Mucosa of rectum (tissue), 2 donors: ENCODE data around the gene STPG2.
"Not testable (repeated sequence)": the region's sequence is repeated elsewhere in the genome, so short reads cannot be mapped to it uniquely, and the experiment has no call there.

ENCODE experiments used
- H3K27ac ChIP-seq, 2 donors: one replicate each; pipeline ENCODE4 v1.7.0; 2013; ENCODE audit warnings: inconsistent platforms in 2 of 2, low read depth in 2 of 2, low read length in 2 of 2
- H3K27me3 ChIP-seq, 2 donors: one replicate each; pipeline ENCODE4 v1.7.0; 2013; ENCODE audit warnings: low read length in 2 of 2; ENCODE audit not compliant: control insufficient read depth in 2 of 2, insufficient read depth in 2 of 2
- H3K36me3 ChIP-seq, 2 donors: one replicate each; pipeline ENCODE4 v1.7.0; 2013; ENCODE audit warnings: low read length in 2 of 2; ENCODE audit not compliant: control insufficient read depth in 2 of 2, insufficient read depth in 2 of 2
- H3K4me1 ChIP-seq, 2 donors: one replicate each; pipeline ENCODE4 v1.7.0; 2013; ENCODE audit warnings: low read length in 2 of 2, mild to moderate bottlenecking in 1 of 2; ENCODE audit not compliant: control insufficient read depth in 2 of 2, insufficient read depth in 2 of 2
- H3K4me3 ChIP-seq, 2 donors: one replicate each; pipeline ENCODE4 v1.7.0; 2013; ENCODE audit warnings: low read length in 2 of 2
- H3K9ac ChIP-seq, 2 donors: one replicate each; pipeline ENCODE4 v1.7.0; 2013; ENCODE audit warnings: low read length in 2 of 2, low read depth in 1 of 2, mild to moderate bottlenecking in 1 of 2
- H3K9me3 ChIP-seq, 2 donors: one replicate each; pipeline ENCODE4 v1.7.0; 2013; ENCODE audit warnings: low read length in 2 of 2; ENCODE audit not compliant: control insufficient read depth in 2 of 2
- donor health status: healthy.
- donor health status: Normal muscosa, but diverticular disease.

STPG2 gene

DNA sequence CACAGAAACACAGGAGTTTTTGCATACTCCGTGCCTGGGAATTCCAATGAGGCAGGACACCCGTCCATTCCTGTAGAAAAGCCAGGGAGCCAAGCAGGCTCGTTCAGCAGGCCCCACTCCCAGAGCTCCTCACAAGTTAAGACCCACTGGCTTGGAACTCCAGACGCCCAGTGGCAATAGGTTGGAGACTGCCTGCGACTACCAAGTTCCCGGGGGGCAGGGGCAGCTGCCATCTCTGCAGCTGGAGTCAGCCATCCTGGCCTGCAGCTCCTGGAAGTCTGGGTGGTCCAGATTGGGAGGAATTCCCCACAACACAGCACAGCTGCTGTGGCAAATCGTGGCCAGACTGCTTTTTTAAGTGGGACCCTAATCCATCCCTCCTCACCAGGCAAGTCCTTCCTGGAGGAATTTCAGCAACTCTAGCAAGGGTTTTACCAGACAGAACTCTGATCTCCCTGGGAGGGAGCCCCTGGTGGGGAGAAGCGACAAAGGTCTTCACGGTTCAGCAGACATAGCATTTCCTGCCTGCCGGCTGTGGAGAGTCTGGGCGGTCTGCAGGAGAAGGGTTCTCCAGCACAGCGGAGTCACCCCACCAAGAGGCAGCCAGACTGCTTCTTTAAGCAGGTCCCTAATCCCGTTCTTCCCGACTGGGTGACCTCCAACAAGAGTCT, 231.9 kb downstream of the STPG2 start:
- Histone ChIP-seq H3K4me1 (no peaks in the 10 kb centered on the region), H3K4me3 (no peak overlapping the region), H3K27me3 (no peaks in the 10 kb centered on the region), H3K9me3 (no peaks in the 10 kb centered on the region), H3K9ac (no peak overlapping the region), H3K27ac (no peak overlapping the region), H3K36me3 (no peaks in the 10 kb centered on the region)

DNA sequence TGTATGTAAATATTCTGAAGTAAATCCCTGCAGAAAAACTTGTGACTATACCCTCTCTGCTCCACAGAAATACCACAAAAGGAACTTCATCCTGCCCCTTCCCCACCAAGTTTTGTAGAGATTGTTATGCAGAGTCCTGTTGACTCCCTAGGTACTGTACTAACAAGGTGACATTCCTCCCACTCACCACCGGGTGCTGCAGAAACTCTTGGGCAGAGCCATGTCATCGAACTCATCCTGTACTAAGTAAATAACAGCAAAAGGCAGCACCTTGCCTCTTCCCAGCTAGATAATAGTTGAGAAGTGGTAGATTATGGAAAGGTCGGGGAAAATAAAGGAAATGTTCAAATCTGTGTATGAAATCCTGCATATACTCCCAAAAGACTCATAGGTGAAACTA, 233.3 kb downstream of the STPG2 start:
- Histone ChIP-seq H3K9ac (no peak overlapping the region), H3K4me3 (no peak overlapping the region), H3K9me3 (no peaks in the 10 kb centered on the region), H3K4me1 (no peaks in the 10 kb centered on the region), H3K27me3 (no peaks in the 10 kb centered on the region), H3K27ac (no peak overlapping the region), H3K36me3 (no peaks in the 10 kb centered on the region)

GRCh38 chr4:97903436-97904189, 239.7 kb downstream of the STPG2 start:
- not testable (repeated sequence) for H3K9me3 ChIP-seq, H3K27ac ChIP-seq, H3K36me3 ChIP-seq, H3K4me3 ChIP-seq, H3K27me3 ChIP-seq, H3K4me1 ChIP-seq, H3K9ac ChIP-seq

GRCh38 chr4:97900229-97900628, 243.0 kb downstream of the STPG2 start:
- H3K9ac ChIP-seq, result no peak overlapping the region
- no peak overlapping the region for H3K27ac ChIP-seq
- no peaks in the 10 kb centered on the region for H3K9me3 ChIP-seq
- H3K27me3 ChIP-seq, result no peaks in the 10 kb centered on the region
- H3K36me3 ChIP-seq, result no peaks in the 10 kb centered on the region
- H3K4me1 ChIP-seq, result no peaks in the 10 kb centered on the region
- H3K4me3 ChIP-seq, result no peak overlapping the region

DNA sequence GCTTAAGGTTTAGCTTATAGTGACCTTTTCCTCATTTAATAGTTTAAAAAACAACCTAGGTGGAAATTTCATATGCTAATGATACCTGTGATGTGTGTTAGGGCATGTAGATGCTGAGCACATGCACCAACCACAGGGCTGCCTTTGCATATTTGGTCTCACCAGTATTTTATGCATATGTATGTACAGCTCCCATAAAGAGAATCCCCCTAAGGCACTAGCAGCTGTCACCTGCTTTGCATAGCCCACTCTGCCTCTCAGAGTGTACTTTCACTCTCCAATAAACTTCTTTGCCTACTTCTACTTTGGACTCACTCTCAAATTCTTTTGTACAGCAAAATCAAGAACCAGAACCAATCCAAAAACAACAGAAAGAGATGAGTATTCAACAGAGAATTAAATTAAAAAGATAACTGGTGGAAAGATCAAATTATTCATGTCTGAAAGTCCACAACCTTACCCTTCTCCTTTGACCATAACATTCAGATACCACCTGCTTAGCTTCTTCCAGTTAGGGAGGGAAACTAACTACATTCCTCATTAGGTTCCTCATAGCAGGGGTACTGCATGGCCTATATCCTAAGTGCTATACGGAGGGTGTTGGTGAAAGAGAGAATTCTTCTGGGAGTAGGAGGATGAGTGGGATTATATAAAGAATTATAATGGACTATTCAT, 250.5 kb downstream of the STPG2 start:
- H3K36me3 ChIP-seq, result no peaks in the 10 kb centered on the region
- H3K4me3 ChIP-seq, result no peak overlapping the region
- no peaks in the 10 kb centered on the region for H3K27me3 ChIP-seq
- no peaks in the 10 kb centered on the region for H3K9me3 ChIP-seq
- H3K4me1 ChIP-seq, result no peaks in the 10 kb centered on the region
- no peak overlapping the region for H3K27ac ChIP-seq
- H3K9ac ChIP-seq, result no peak overlapping the region

DNA sequence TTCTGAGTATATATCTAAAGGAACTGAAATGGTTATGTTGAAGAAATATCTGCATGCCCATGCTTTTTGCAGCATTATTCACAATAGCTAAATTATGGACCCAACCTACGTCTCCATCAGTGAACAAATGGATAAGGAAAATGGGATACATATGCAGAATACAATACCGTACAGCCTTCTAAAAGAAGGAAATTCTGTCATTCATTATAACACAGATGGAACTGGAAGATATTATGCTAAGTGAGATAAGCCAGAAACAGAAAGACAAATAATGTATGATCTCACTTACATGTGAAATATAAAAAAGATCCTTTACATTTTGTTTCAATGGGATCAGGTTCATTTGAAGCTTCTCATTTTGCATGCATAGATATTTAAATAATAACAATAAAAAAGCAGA, 263.3 kb downstream of the STPG2 start:
- Histone ChIP-seq H3K4me3 (no peak overlapping the region), H3K9ac (no peak overlapping the region), H3K27ac (no peak overlapping the region), H3K36me3 (no peaks in the 10 kb centered on the region), H3K9me3 (no peaks in the 10 kb centered on the region), H3K27me3 (no peaks in the 10 kb centered on the region), H3K4me1 (no peaks in the 10 kb centered on the region)

GRCh38 chr4:97868097-97868496, 275.2 kb downstream of the STPG2 start:
- no peaks in the 10 kb centered on the region for H3K36me3 ChIP-seq
- no peaks in the 10 kb centered on the region for H3K9me3 ChIP-seq
- no peak overlapping the region for H3K9ac ChIP-seq
- H3K4me3 ChIP-seq, result no peak overlapping the region
- H3K27me3 ChIP-seq, result no peaks in the 10 kb centered on the region
- H3K27ac ChIP-seq, result no peak overlapping the region
- no peaks in the 10 kb centered on the region for H3K4me1 ChIP-seq

GRCh38 chr4:97867557-97868091, 275.7 kb downstream of the STPG2 start:
- H3K27ac ChIP-seq, result no peak overlapping the region
- H3K4me1 ChIP-seq, result no peaks in the 10 kb centered on the region
- no peak overlapping the region for H3K4me3 ChIP-seq
- no peak overlapping the region for H3K9ac ChIP-seq
- H3K36me3 ChIP-seq, result no peaks in the 10 kb centered on the region
- H3K9me3 ChIP-seq, result no peaks in the 10 kb centered on the region
- H3K27me3 ChIP-seq, result no peaks in the 10 kb centered on the region

GRCh38 chr4:97866821-97867556, 276.3 kb downstream of the STPG2 start:
- H3K27ac ChIP-seq, result no peak overlapping the region
- no peak overlapping the region for H3K4me3 ChIP-seq
- H3K4me1 ChIP-seq, result no peaks in the 10 kb centered on the region
- H3K9me3 ChIP-seq, result no peaks in the 10 kb centered on the region
- H3K36me3 ChIP-seq, result no peaks in the 10 kb centered on the region
- no peaks in the 10 kb centered on the region for H3K27me3 ChIP-seq
- H3K9ac ChIP-seq, result no peak overlapping the region

DNA sequence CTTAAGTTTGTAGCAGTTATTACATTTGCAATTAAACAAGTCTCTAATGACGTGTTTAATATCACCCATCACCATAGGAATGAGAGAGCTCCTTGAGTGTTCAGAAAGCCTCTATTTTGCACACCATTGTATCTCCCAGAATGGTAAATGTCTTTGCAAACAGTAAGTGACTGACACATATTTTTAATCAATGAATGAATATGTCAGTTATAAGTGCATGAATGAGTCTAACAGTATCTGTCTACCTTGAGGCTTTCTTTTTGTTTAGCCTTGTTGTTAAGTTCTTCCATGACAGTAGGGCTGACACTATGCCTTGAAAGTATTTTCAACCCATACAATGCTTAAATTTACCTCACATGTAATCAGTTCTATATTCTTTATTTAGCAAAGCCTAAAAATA, 292.2 kb downstream of the STPG2 start:
- Histone ChIP-seq H3K27ac (no peak overlapping the region), H3K4me1 (no peaks in the 10 kb centered on the region), H3K4me3 (no peak overlapping the region), H3K36me3 (no peaks in the 10 kb centered on the region), H3K9ac (no peak overlapping the region), H3K27me3 (no peaks in the 10 kb centered on the region), H3K9me3 (no peaks in the 10 kb centered on the region)
